Stimulated activated CD4-positive, alpha-beta T cell treated with anti-CD3 and anti-CD28 coated beads, Interleukin-2, amount 100 ng/mL, for 24 hours (primary cell): ENCODE data around the gene SLC25A29.

Source experiments
- DNase-seq, 2 donors: peaks; one replicate each; pipeline ENCODE4 v3.0.0-alpha.2; 2020

Gene SLC25A29

GRCh38 chr14:100279133-100279532 is 27.1 kb downstream of the SLC25A29 start:
- DNase-seq: no peak

DNA sequence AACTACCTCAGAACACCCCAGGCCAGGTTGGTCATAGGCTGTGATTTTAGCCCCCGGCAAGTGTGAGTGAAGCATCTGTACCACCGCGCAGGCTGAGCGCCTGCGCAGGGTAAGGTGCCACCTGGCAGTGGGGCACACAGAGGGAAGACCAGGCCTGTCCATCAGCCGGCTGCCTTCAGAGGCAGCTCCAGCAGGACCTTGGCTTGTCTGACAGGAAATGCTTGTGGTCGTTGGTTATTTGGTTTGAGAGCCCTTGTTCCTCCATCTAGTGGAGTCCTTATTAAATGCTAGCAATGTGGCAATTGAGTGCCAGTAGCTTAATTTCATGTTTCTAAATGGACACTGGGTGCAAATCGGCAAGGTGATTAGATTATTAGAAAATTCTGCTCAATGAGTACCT is 27.5 kb downstream of the SLC25A29 start:
- no peak for DNase-seq

DNA sequence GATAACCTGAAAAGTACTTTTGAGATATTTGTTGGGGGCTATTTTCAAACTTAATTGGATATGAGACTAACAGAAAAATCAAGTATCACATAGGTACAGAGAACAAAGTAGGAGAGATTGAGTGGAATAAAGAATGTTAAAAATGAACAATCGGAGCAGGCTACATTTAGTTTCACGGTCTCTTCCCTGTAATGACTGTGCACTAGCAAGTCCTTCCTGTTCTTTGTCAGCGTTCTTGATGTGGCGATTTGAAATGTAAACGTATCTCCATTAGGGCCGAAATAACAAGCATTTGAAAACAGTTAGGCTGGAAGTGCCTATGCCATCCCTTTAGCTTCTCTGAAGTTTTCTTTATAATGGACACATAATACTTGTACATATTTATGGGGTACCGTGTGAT is 31.0 kb downstream of the SLC25A29 start:
- DNase-seq: no peak

DNA sequence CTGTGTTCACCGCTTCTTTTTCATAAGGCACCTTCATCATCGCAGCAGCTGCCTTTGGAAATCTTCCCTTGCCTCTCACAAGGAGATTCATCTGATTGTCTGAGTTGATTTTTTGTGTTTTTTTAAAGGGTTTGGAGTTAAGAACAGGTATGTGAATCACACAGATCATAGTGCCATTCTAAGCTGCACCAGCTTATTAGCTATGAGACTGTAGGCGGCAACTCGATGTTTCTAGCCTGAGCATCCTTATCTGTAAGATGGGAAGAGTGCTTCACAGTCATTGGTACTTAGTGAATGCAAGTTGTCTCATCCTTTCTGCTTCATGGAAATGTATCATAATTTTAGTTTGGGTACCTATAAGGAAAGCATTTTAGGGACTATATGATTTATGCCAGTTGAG is 32.0 kb downstream of the SLC25A29 start:
- no peak for DNase-seq

- peak; percentile 21 to 36 for DNase-seq
These were observed 34.9 kb downstream of the SLC25A29 start for GRCh38 chr14:100271247-100271939.

DNA sequence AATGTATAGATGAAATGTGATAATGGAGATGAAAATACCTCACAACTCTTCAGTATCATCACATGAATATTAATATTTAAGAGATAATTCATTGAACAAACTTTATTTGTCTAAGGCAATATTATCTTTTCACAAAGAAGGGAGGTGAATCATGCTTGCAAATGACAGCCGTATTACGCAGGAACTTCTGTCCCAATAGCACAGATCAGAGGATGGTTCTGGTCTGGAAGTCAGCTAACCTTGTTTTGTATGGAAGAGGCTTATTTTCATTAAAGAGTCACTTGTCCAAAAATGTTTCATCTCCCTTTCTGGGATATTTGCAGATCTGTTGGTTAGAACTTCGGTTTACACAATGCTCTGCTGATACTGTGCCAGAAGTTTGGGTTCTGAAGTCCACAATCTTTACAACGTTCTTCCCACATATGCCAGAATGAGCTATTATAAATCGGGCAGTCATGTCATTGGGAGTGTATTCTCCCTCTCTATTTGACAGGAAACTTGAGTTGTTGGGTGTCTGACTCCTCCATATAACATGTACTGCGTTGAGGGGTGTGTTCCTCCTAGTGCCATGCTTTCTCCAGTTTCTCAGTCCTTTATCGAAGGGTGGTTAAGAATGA is 37.5 kb downstream of the SLC25A29 start:
- no peak for DNase-seq

- no peak for DNase-seq
These were observed 38.3 kb downstream of the SLC25A29 start for GRCh38 chr14:100267990-100268389.

GRCh38 chr14:100263141-100263540 is 43.1 kb downstream of the SLC25A29 start:
- no peak for DNase-seq

GRCh38 chr14:100262545-100262944 is 43.7 kb downstream of the SLC25A29 start:
- no peak for DNase-seq

DNA sequence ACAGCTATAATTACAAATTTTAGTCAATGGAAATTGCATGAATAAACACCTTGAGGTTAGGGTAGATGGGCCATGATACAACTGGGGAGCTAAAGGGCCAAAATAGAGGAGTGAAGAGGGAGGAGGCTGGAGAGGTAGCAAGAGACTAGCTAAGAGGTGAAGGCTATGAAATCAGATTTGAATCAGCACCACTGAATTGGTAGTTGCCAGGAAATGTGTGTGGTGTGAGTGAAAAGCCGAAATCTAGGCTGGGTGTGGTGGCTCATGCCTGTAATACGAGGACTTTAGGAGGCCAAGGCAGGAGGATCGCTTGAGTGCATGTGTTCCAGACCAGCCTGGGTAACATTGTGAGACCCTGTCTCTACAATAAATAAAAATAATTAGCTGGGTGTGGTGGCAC is 44.6 kb downstream of the SLC25A29 start:
- DNase-seq: peak in 1 of 2 donors; percentile 20

GRCh38 chr14:100256339-100256895 is 49.8 kb downstream of the SLC25A29 start:
- DNase-seq: no peak

GRCh38 chr14:100252684-100253083 is 53.6 kb downstream of the SLC25A29 start:
- no peak for DNase-seq

- DNase-seq: no peak
These were observed 55.3 kb downstream of the SLC25A29 start for GRCh38 chr14:100250732-100251465.

GRCh38 chr14:100246809-100247428 is 59.3 kb downstream of the SLC25A29 start:
- no peak for DNase-seq

DNA sequence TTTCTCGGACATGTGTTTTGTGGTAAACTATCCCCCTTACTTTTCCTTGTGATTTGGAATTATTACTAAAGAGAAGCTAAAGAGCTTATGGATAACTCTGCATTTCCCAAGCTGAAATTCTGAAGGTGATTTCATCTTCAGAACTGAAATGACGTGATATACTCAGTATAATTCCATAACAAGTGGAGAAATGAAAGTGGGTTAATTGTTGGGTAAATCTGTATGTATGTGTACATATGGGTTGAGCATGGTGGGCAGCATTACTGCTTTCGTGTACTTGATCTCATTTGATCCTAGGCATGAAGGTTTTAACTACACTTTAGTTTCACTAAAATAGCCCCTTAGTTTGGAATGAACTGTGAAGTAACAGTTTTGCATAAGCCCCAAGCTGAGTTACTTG is 63.2 kb downstream of the SLC25A29 start:
- DNase-seq: no peak

GRCh38 chr14:100241279-100241678 is 65.0 kb downstream of the SLC25A29 start:
- no peak for DNase-seq
